ENCODE data around the gene L3MBTL1. TPM values are rescaled to one million over a fixed set of nuclear protein-coding genes. Genes with fewer than 3 reads are reported as not detected.

Gene L3MBTL1
- total and polyA plus RNA-seq, 2 donors (not counting 3 experiments of a cell fraction or from before 2014, with no cell fraction given) = 5.2 to 8.2 TPM

DNA sequence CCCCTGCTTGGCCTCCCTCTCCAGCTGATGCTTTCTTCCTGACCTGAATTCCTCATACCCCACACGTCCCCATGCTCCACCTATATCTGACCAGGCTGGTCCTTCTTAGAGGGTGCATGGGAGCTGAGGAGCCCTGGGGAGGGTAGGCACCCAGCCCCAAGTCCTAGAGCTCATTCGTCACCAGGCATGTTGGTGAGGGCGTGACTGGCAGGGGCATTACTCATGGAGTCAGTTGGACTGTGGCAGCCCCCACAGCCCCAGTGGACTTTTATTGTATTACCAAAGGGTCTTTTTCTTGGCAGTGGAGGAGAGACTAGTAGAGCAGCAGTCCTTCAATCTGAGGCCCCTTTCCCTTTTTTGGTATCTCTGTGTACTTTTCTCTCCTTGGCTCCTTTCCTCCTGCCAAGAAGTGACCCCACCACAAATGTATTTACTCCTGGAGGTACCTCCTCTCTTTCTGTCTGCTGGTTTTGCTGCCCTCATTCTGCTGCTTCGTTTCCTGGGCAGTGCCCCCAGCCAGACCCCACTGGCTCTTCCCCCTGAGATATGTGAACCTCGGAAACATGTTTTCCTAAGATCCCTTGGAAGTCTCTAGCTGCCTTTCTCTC, 40.9 kb downstream of the L3MBTL1 start:
- dilution Hi-C loops (cut with MboI; ENCODE audit: extremely low pct_ligation_motif_present, low sequenced_read_pairs) = no loop called here

DNA sequence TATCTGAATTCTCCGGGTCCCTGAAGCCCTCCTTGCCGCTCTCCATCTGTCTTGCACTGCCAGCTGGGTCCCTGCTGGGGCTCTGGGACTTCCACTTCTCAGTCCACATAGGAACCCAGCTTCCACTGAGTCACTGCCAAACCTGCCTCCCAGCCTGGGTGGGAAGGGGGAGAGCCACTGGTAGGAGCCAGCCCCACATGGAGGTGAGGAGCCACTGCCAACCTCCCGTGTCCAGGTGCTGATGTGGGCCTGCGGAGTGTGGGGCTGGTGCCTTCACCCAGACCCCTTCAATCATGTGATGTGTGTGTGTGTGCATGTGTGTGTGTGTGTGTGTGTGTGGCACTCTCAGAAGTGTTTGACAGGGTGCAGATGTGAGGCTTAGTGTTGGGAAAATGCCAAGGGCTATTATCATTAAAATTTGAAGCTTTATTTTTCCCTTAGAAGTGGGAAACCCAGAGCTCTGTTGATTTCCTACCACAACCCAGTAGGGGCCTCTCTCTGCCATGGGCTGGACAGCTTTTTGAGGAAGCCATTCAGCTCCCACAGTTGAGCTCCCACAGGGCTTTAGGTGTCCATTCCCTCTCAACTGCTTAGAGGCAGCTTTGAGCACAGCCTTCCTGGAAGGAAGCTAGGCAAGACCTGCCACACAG, 42.0 kb downstream of the L3MBTL1 start:
- H3K27me3 ChIP-seq (ENCODE audit: control insufficient read depth in 2 of 2, insufficient read depth in 2 of 2, low read length in 2 of 2) = no peaks in the 10 kb centered on the region
- CTCF ChIA-PET = interaction anchor here (1.2 to 4.8 kb wide), 3 partner anchors 11 to 13 kb away, joined by 3 to 21 read pairs (median 3); no protein-coding TSS in a partner anchor

More for the DNA sequence above, 40.9 kb downstream of the L3MBTL1 start:
- FAIRE-seq = no peak
- POLR2A ChIA-PET = no interaction called here
- Histone ChIP-seq H3K27ac (ENCODE audit: insufficient read depth, low read depth, low read length) (no peak overlapping the region), H4K20me1 (replicated peaks; ENCODE audit: control insufficient read depth, extremely low read depth, insufficient read depth, low read length) (no peaks in the 10 kb centered on the region), H3K27me3 (ENCODE audit: control insufficient read depth in 2 of 2, insufficient read depth in 2 of 2, low read length in 2 of 2) (no peaks in the 10 kb centered on the region), H3K4me3 (replicated peaks in 1 of 3; ENCODE audit: insufficient read depth in 1 of 3, low read depth in 1 of 3, low read length in 3 of 3) (no peak overlapping the region), H3K4me2 (ENCODE audit: insufficient read depth, low read length) (no peak overlapping the region), H3K9ac (replicated peaks; ENCODE audit: extremely low read depth, insufficient read depth, low read length) (no peak overlapping the region), H2AFZ (ENCODE audit: low read depth, low read length) (no peak overlapping the region), H3K36me3 (ENCODE audit: control insufficient read depth in 2 of 2, extremely low read depth in 1 of 2, insufficient read depth in 2 of 2, low read length in 2 of 2) (no peaks in the 10 kb centered on the region), H3K9me3 (replicated peaks; ENCODE audit: control insufficient read depth, insufficient read depth, low read length) (no peaks in the 10 kb centered on the region), H3K79me2 (ENCODE audit: control insufficient read depth, insufficient read depth, low read length) (no peaks in the 10 kb centered on the region), H3K4me1 (ENCODE audit: control insufficient read depth, extremely low read depth, insufficient read depth, low read length) (peaks cover 6% of the 10 kb centered on the region), H3K9me1 (replicated peaks; ENCODE audit: control insufficient read depth, extremely low read depth, insufficient read depth, low read length) (no peaks in the 10 kb centered on the region)
- intact Hi-C loops (cut with micrococcal nuclease) = no loop called here
- no TSS peak for BruUV-seq (replicated peaks)
- CTCF ChIA-PET = interaction anchor here (0.9 to 4.8 kb wide), 3 partner anchors 10 to 12 kb away, joined by 3 to 21 read pairs (median 3); no protein-coding TSS in a partner anchor
- TF ChIP-seq, protein P1, sequence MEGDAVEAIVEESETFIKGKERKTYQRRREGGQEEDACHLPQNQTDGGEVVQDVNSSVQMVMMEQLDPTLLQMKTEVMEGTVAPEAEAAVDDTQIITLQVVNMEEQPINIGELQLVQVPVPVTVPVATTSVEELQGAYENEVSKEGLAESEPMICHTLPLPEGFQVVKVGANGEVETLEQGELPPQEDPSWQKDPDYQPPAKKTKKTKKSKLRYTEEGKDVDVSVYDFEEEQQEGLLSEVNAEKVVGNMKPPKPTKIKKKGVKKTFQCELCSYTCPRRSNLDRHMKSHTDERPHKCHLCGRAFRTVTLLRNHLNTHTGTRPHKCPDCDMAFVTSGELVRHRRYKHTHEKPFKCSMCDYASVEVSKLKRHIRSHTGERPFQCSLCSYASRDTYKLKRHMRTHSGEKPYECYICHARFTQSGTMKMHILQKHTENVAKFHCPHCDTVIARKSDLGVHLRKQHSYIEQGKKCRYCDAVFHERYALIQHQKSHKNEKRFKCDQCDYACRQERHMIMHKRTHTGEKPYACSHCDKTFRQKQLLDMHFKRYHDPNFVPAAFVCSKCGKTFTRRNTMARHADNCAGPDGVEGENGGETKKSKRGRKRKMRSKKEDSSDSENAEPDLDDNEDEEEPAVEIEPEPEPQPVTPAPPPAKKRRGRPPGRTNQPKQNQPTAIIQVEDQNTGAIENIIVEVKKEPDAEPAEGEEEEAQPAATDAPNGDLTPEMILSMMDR (IDR thresholded peaks at IDR 0.05; ENCODE audit: extremely low read depth in 1 of 2, insufficient read depth in 1 of 2, low read depth in 1 of 2, low read length in 2 of 2) = no peak
- DNase-seq (ENCODE audit: low read depth, low spot score) = no peak

More for the DNA sequence above, 42.0 kb downstream of the L3MBTL1 start:
- intact Hi-C loops (cut with micrococcal nuclease) (no loop called here), dilution Hi-C loops (cut with MboI; ENCODE audit: extremely low pct_ligation_motif_present, low sequenced_read_pairs) (no loop called here)
- FAIRE-seq (no peak), DNase-seq (ENCODE audit: low read depth, low spot score) (no peak)
- no peaks in the 10 kb centered on the region for H3K79me2 ChIP-seq (ENCODE audit: control insufficient read depth, insufficient read depth, low read length)
- H3K4me2 ChIP-seq (ENCODE audit: insufficient read depth, low read length) = no peak overlapping the region
- H2AFZ ChIP-seq (ENCODE audit: low read depth, low read length) = no peak overlapping the region
- no peaks in the 10 kb centered on the region for H3K9me1 ChIP-seq (replicated peaks; ENCODE audit: control insufficient read depth, extremely low read depth, insufficient read depth, low read length)
- H3K36me3 ChIP-seq (ENCODE audit: control insufficient read depth in 2 of 2, extremely low read depth in 1 of 2, insufficient read depth in 2 of 2, low read length in 2 of 2) = no peaks in the 10 kb centered on the region
- no peaks in the 10 kb centered on the region for H4K20me1 ChIP-seq (replicated peaks; ENCODE audit: control insufficient read depth, extremely low read depth, insufficient read depth, low read length)
- POLR2A ChIA-PET = no interaction called here
- no peaks in the 10 kb centered on the region for H3K9me3 ChIP-seq (replicated peaks; ENCODE audit: control insufficient read depth, insufficient read depth, low read length)
- no peak overlapping the region for H3K9ac ChIP-seq (replicated peaks; ENCODE audit: extremely low read depth, insufficient read depth, low read length)
- H3K4me3 ChIP-seq (replicated peaks in 1 of 3; ENCODE audit: insufficient read depth in 1 of 3, low read depth in 1 of 3, low read length in 3 of 3) = no peak overlapping the region
- no peaks in the 10 kb centered on the region for H3K4me1 ChIP-seq (ENCODE audit: control insufficient read depth, extremely low read depth, insufficient read depth, low read length)
- BruUV-seq (replicated peaks) = no TSS peak
- no peak overlapping the region for H3K27ac ChIP-seq (ENCODE audit: insufficient read depth, low read depth, low read length)
- TF ChIP-seq POLR2AphosphoS5 (IDR thresholded peaks at IDR 0.05; ENCODE audit: insufficient read depth, low read depth, low read length) (no peak), EZH2 (IDR thresholded peaks at IDR 0.05; ENCODE audit: borderline replicate concordance, low read depth, low read length, severe bottlenecking) (no peak), MYC (IDR thresholded peaks at IDR 0.05; ENCODE audit: low read depth, low read length) (no peak)
- TF ChIP-seq, protein P1 (IDR thresholded peaks at IDR 0.05; ENCODE audit: extremely low read depth in 1 of 2, insufficient read depth in 1 of 2, low read depth in 1 of 2, low read length in 2 of 2) = no peak
